GM19372 (cell line): ENCODE data around the gene TNS2.

ENCODE experiments used
- ATAC-seq: cut with Tn5 transposase; IDR thresholded peaks from one replicate; pipeline ENCODE4 v1.9.1; 2021; ENCODE audit warnings: mild to moderate bottlenecking, low read depth, moderate library complexity; ENCODE audit not compliant: unreplicated experiment

TNS2 gene

DNA sequence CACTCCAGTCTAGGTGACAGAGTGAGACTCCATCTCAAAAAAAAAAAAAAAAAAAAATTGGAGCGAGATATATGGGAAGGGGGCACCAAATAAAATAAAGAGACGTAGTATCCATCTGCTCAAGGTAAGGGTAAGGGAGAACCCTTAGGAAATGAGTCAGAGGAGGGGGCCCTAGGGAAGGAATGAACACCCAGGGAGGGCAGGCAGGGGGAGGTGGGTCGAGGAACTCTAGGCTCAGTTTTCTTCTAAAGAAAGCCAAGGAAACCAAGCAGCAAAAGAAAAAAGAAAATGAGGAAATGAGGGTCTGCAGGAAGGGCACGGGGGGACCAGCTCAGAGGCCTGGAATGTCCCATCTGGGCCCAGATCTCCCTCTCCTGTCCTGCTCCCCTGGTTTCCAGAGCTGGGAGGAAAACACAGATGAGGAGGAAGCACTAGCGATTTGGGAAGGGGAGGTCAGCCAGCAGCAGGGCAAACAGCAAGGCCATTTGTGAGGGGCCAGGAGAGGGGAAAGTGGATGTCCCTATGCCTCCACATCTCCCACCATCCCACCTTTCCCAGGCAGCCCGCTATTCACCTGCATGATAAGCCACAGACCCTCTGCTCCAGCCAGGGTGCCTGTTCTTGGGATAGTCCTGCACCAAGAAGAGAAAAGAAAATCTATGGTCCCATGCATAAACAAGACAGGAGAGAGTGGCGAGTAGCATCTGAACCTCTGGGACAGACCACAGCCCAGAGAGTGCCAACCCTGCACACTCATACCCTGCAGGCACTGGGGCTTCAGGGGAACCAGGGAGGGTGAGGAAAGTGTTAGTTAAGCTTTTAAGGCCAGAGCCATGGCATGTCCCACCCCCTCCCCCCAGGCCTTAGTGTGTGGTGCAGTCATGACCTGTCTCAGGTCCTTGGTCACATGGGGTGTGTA is 17.5 kb downstream of the TNS2 start:
- ATAC-seq: no peak

DNA sequence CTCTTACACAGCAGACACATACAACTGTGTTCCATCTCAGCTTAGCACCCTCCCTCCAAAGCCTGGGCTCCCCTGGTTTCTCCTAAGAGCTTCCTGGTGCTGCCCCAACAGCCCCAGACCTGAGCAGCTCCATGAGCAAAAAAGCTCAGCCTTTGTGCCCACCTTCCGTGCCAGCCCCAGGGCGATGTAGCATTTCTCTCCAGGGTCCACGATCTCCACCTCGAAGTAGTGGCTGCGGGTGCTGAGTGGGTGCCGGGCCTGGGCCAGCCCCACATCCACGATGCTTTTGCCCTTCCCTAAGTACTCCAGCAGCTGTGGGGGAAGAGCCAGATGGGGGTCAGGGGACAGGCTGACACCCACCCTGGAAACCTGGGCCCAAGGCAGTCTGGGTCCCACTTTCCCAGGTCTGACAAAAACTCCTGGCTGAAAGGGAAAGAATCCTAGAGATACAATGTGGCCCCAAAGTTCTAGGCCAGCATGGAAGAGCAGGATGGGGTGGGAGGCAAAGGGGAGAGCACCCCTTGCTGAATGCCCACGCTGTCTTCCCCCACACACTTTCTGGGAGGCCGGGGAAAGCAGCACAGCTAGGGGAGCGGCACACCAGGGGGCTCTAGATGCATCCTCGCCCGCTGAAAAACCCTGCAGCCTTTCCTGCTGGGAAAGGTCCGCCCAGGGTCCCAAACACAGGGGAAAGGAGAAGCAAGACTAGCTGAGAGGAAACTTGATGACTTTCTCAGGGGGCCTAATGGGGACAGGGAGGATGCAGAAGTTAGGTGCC is 18.3 kb downstream of the TNS2 start:
- ATAC-seq: no peak

DNA sequence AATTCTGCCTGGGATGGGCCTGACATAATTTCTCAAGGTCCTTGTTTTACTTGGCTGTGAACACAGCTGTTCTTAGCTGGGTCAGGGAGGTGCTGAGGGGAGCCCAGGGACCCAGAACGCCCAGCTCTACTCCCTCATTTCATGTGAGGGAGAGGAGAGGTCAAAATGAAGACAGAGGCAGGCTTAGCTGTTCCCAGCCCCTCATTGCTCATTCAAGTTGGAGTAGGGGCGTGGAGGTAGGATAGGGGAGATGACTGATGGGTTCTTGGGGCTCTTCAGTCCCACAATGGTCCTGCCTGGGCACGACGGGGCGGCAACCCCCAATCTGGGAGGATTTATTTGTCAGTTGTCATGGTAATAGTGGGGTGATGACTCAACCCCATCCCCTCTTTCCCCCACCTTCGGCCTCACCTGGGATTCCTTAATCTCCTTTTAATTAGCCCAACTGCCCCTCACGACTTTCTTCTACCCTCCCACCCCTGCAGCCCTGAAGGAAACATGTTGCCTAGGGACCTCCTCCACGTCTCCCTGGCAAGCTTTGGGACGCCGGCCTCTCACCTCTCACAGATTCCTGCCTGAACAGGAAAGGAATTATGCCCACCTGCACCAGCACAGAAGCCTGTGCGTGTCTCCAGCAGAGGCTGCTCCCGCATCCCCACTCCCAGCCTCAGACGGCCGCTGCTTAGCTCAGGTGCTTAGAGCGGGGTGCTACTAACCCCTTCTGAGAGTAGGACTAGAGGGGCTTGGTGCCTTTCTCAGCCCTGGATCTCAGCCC is 19.1 kb downstream of the TNS2 start:
- no peak for ATAC-seq

DNA sequence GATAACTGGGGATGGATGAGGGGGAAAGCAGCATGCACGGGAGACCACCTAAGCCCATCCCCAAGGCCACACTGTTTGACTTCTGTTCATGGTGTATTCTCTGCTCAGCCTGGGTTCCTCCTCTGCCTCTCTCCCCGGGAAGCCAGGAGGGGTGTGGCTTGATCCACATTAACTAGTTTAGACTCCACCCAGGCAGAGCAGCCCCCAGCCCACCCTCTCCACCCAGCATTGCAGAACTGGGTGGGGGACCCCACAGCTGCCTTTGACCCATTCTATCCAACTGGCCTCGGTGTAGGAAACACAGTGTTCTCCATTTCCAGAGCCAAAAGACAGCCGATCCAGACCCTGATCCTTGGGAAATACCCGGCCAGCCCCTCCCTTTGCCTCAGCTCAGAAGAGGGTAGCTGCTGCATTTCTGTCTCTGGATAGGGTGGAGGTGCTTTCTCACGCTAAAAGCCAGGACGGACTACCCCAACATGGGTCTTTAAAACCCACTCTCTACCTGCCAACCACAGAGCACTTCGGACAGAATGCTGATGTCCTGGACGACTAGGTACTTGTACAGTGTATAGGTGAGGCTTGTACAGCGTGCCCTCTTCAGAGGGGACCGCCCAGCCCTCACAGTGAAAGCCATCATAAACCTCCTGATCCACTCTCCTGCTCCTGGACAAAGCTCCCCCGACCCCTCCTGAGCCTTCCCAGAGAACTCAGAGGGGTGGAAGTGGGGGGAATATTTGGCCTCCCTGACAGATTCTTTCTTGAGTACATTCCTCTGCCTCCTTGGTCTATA is 20.0 kb downstream of the TNS2 start:
- ATAC-seq: no peak

DNA sequence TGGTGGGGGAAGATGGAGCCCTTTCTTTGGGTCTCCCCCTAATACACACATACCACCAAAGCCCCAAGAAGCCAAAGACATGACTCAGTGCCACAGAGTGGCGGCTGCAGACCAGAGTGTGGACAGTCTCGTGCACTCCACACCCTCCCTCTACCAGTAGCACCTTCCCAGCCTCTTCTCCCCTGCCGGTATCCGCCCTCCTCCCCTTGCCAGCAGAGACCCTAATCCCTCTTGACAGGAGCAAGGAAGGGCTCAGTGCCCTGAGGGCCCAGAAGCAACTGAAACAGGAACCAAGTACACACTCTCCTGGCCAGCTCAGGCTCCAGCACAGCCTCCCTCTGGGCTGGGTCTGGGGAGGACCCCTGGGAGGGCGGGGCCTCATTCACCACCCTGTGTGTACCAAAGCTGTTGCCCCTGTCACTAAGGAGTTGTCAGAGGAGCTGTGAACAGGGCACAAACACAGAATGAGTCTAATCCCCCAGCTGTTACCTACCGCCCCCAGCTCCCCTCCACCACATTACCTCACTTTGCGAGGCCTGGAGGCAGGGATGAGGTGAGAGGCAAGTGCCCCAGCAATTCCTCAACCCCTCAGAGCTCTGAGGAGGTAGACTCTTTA is 21.1 kb downstream of the TNS2 start:
- ATAC-seq: no peak

DNA sequence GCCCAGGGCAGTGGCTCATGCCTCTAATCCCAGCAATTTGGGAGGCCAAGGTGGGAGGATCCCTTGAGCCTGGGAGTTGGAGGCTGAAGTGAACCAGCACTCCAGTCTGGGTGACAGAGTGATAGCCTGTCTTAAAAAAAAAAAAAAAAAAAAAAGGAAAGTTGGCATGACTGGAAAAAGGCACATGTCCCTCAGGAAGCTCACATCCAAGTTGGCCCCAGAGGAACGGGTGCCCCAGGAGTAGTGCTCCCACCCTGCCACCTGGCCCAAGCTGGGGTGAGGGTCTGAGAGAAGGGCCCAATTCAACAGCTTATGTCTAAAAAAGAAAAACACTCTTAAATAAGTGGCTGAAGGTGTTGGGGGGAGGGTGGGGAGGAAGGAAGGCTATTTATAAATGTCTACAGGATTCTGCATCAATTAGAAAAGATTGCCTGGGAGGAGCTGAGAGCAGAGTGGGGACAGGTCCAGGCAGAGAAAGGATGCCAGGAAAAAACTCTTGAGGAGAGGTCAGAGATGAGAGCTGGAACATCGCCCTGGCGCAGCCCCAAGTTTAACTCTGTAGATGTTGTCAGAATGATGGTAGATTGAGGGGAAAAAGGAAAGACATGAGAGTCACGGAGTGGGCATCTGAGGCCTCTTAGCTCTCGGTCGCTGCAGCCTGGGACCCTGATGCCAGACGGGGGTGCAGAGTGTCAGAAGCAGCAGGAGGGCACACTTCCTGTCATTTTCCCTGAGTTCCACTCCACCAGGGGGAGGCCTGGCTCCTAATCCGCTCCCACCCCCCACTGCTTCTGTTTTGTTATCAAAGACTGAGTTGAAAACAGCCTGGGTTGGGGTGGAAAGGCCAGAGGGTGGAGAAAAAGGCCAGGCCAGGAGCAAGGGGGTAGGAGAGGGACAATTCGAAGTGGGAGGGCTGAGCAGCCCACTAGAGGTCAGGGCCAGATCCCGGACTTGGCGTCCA is 22.0 kb downstream of the TNS2 start:
- ATAC-seq: no peak

DNA sequence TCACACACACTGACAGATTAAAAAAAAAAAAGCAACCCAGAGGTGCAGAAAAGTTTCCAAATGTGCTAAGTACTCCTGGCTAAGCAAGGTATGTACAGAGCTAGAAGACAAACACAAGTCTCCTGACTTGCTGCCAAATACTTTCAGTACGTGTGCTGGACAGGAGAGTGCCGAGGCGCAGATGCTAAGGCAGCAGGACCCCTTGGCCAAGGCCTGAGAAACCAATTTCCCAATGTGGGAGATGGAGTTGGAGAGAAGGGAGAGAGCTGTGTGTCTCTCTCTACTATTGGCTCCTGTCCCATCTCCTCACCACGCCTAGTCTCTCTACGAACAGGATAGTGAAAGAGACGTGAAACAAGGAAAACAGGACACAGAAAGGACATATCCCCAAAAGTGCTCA is 24.0 kb downstream of the TNS2 start:
- ATAC-seq: no peak

DNA sequence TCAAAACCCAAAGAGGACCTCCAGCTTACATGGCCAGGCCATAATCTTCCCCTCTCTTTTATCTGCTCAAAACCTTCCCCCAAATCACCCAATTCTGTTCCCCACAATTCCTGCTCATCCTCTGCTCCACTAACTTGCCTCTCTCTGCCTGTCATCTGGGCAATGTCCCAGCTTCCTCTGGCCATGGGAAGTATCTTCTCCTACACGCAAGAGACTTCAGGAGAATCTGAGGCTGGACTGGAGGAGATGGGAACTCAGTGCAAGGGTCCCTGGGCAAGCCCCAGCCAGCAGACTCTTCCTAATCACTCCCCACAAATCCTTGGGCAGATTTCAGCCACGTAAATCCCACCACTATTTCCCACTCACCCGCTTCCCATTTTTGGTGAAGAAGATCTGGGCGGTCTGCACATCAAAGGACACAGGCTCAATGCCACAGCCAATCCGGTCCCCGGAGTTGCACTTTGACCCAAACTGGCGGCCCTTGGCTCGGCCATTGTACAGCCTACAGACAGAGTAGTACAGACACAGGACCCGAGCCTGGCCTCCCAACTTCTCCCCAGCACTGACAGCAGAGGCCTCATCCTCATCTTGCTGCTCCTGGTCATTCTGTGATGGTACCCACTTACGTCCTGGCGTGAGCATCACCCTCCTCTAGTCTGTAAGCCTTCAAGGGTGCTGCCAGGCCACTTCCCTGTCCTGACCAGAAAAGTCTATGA is 24.6 kb downstream of the TNS2 start:
- ATAC-seq: no peak

DNA sequence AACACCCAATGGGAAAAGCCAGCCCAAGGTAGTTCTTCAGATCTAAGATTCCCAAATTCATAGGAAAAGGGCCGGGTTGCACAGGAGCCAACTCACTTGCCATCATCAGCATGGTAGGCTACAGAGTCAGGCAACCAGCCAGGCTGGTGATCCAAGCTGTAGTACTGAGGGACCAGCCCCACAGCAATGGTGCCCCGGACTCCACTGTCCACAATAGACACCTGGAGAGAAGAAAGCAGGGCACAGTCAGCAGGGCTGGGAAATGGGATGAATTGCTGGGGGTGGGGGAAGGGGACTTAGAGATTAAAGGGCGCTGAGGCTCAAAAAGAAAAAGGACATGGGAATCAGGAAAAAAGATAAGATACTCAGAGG is 25.1 kb downstream of the TNS2 start:
- ATAC-seq: no peak

DNA sequence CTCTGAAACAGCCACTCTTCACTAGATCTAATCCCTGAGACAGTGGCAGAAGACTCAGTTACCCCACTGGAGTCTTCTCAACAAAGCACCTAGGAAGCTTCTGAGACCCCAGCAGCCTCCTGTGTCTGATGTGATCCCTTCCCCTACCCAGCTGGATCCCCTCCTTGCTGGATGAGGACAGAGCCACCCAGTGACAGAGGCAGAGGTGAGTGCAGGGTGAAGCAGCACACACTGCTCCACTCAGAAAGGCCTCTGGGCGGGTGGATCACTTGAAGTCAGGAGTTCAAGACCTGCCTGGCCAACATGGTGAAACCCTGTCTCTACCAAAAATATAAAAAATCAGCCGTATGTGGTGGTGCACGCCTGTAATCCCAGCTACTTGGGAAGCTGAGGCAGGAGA is 26.6 kb downstream of the TNS2 start:
- ATAC-seq: no peak

DNA sequence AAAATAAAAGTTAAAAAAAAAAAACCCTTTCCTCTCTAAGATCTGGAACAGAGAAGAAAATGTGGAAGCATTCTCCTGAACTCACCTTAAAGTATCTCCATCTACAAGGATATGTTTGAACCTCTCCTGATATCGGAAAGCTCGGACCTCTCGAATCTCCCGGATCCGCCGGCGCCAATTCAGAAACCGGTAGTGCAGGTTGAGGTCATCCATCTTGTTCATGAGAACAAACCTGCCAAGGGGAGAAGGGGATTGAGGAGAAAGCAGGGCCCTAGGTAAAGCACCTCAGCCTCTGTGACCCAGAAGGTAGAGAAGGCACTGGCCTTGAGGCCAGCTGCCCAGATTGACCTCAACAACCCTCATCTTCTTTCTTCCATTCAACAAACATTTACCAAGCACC is 27.2 kb downstream of the TNS2 start:
- ATAC-seq: no peak

DNA sequence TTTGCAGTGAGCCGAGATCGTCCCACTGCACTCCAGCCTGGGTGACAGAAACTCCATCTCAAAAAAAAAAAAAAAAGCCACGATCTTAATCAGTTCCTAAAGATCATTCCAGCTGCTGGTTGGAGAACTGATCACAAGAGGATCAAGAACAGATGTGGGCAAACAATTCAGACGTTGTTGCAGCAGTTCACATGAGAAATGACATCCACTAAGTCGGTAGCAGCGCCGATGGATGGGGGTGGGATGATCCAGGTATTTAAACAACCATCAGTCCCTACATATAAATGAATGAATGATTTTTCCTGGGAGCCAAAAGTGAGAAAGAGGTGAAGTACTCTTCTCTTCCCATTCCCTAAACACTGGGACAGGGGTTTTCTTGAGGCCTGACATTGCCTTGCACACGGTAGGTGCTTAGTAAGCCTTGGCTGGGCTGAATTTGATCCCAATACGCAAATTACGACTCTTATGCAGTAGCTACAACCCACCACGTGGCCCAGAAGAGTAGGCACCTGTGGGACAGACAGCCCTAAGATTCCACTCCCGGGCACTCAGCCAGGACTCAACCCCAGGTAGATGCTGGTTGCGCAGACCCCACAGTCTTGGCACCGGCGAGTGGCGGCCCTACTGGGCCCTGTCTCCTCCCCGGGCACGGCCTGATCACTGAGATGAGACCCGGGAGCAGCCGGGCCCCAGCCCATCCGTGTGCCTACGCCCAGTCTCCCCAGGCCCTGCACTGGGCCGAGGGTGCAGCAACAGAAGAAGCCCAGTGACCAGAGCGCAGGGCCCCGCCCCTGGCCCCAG is 28.8 kb downstream of the TNS2 start:
- ATAC-seq: peak; percentile 7

DNA sequence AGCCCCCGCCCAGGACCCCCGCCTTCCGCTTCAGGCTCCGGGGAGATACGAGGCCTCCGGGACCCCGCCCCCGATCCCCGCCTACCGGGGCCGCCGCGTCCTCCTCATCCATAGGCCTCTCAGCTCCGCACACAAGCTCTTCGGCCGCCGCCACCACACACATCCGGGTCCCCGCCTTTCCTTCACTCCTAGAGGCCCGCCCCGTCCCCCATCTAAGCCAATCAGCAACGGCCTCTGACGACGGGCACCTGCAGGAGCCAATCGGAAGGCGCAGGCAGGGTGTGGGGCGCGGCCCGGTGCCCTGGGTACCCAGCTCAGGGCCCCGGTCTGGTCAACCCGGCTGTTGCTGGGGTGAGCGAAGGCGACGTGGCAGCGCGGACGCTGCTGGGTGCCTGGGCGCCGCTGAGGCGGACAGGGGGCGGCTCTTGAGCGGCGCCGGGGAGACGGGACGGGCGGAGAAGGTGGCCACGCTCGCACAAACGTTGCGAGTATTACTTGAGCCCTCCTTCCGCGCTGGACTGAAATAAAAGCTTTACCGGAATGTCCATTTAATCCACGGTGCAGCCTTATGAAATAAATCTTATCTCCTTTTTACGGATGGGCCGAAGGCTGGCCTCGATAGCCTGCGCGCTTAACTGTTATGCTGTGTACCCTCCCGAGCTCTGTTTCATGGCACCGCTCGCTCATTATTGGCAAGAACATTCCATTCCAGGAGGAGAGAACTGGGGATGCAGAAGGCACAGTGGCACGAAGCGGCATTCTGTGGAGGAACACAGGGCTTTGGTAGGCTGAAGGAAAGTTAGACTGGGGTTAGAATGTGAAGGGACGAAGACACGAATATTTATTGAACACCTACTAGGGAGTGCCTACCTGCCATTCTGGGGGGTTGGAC is 29.6 kb downstream of the TNS2 start, which contains the start of gene SPRYD3:
TSS of gene SPRYD3 (minus strand) at position 165 of the 892 bp plus-strand sequence. CDS start at position 108, 57 bp downstream.
- ATAC-seq: peak; percentile 98

DNA sequence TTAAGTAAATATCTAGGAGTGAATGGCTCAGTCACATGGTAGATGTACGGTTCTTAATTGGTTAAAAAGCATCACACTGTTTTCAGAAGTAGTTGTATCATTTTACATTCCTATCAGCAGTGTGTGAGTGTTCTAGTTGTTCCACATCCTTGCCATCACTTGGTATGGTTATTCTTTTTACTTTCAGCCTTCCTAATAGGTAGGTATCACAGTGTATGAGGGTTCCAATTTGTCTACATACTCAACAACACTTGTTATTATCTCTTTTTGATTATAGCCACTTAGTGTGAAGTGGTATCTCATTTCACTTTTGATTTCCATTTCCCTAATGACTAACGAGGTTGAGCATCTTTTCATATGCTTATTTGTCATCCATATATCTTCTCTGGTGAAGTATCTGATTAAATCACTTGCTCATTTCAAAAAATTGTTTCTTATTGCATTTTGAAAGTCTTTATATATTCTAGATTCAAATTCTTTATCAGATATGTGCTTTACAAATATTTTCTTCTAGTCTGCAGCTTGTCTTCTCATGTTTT is 32.8 kb downstream of the TNS2 start:
- ATAC-seq: no peak

DNA sequence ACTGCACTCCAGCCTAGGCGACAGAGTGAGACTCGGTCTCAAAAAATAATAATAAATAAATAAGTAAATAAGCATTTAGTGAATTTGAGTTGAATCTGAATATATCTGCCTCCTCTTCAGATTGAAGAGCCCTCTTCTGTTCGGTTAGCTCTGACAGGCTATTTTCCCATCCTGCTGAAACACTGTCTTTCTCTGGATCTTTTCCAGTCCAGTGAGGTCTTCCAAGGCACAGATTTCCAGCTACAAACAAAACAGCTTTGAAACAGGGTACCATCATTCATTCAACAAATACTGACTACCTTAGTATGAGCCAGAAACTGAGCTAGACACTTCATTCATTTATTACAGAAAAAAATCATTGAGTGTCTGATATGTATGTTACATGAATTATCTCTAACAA is 36.5 kb downstream of the TNS2 start:
- no peak for ATAC-seq

DNA sequence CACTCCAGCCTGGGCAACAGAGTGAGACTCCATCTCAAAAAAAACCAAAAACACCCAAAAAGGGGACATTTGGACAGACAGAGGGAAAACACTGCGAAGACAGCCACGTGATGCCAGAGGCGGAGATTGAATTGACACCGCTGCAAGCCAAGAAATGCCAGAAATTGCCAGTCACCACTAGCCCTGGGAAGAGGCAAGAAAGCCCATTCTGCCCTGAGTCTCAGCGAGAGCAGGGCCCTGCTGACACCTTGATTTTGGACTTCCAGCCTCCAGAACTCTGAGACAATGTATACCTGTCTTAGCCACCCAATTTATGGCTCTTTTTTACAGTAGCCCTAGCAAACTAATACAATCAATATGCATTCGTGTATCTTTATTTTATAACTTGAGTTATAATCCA is 40.2 kb downstream of the TNS2 start:
- no peak for ATAC-seq
